ENCODE measurements around the gene FAM13A. TPM values are rescaled to one million over a fixed set of nuclear protein-coding genes. Genes with fewer than 3 reads are reported as not detected.

Gene FAM13A
- total and polyA plus RNA-seq, 9 of the 15 experiments (the other 6 are each of a cell fraction or from before 2014, with no cell fraction given) = 11.3 to 23.3 (median 14.7) TPM

DNA sequence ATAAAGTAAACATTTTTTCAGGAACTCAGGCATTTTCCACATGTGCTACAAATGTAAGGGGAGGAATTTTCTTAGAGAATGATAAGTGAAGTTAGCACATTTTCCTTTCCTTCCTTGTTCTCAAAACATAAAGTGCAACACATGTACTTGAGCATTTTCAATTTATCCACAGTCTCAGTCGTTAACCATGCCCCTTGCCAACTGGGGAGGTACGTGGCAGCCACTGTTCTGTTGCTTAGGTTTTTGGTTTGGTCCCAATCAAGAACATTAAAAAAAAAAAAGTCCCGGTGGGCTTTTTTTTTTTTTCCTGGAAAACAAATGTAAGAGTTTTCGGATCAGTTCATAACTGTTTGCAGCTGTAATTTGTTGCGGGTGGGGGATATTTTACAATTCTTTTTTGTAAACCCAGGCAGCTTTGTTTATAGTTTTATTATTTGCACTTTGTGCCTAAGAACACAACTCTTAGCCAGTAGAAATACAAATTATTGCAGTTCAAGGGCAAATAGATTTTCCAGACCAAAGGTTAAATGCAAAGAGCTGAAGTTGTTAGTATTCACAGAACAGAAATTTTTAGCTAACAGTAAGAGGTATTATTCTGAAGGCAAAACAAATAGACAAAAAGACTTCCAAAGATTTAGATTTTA lies 247.3 kb downstream of the FAM13A start:
- no peak overlapping the region for H3K4me2 ChIP-seq (ENCODE audit: insufficient read depth, low read length)
- WGBS (ENCODE audit: insufficient coverage, low coverage, missing lambda C conversion rate) = 85% methylated on average over 5 of the region's 5 CpGs
- H3K9me1 ChIP-seq (ENCODE audit: control insufficient read depth, insufficient read depth, low read length) = no peaks in the 10 kb centered on the region
- no peaks in the 10 kb centered on the region for H3K9me3 ChIP-seq (replicated peaks; ENCODE audit: control insufficient read depth, insufficient read depth, low read depth, low read length)
- no peaks in the 10 kb centered on the region for H3K27me3 ChIP-seq (ENCODE audit: control insufficient read depth in 2 of 2, insufficient read depth in 2 of 2, low read length in 2 of 2)
- FAIRE-seq = no peak
- intact Hi-C loops (cut with micrococcal nuclease) (loop anchor here (5.0 kb wide), 1 partner anchor 107 kb away; no protein-coding TSS in a partner anchor), in situ Hi-C loops (cut with MboI) (loop anchor here (25.0 kb wide), 1 partner anchor 272 kb away; no protein-coding TSS in a partner anchor)
- no peak overlapping the region for H3K9ac ChIP-seq (ENCODE audit: insufficient read depth in 1 of 2, low read depth in 2 of 2, low read length in 2 of 2)
- H3K79me2 ChIP-seq (ENCODE audit: control insufficient read depth, insufficient read depth, low read length) = peaks cover 31% of the 10 kb centered on the region; the same call in 2 of the 3 replicates
- TF ChIP-seq HDAC8 (tag; IDR thresholded peaks at IDR 0.05) (no peak), GABPB2 (CRISPR knock-in tag; conservative IDR thresholded peaks at IDR 0.05) (no peak), ZNF217 (CRISPR knock-in tag; IDR thresholded peaks at IDR 0.05) (no peak), SRSF3 (IDR thresholded peaks at IDR 0.05; ENCODE audit: insufficient read depth, low read length) (no peak), ASH1L (IDR thresholded peaks at IDR 0.05; ENCODE audit: borderline replicate concordance, low read depth, partially characterized antibody) (no peak), CHD1 (IDR thresholded peaks at IDR 0.05; ENCODE audit: low read length) (no peak)
- TF ChIP-seq, protein P1, sequence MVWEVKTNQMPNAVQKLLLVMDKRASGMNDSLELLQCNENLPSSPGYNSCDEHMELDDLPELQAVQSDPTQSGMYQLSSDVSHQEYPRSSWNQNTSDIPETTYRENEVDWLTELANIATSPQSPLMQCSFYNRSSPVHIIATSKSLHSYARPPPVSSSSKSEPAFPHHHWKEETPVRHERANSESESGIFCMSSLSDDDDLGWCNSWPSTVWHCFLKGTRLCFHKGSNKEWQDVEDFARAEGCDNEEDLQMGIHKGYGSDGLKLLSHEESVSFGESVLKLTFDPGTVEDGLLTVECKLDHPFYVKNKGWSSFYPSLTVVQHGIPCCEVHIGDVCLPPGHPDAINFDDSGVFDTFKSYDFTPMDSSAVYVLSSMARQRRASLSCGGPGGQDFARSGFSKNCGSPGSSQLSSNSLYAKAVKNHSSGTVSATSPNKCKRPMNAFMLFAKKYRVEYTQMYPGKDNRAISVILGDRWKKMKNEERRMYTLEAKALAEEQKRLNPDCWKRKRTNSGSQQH (CRISPR knock-in tag; IDR thresholded peaks at IDR 0.05) = no peak
- no peaks in the 10 kb centered on the region for H3K36me3 ChIP-seq (ENCODE audit: control insufficient read depth, insufficient read depth, low read length)
- no peak for DNase-seq (ENCODE audit: extremely low read depth in 1 of 4, low spot score in 3 of 4)
- BruUV-seq (replicated peaks) = no TSS peak
- no peak overlapping the region for H2AFZ ChIP-seq (ENCODE audit: low read depth, low read length)
- ATAC-seq = no peak
- no peak overlapping the region for H3K4me3 ChIP-seq
- CTCF ChIA-PET (ENCODE audit: low intra/inter-chr PET ratio) = no interaction called here
- POLR2A ChIA-PET = no interaction called here
- H4K20me1 ChIP-seq (replicated peaks; ENCODE audit: control insufficient read depth, insufficient read depth, low read length) = no peaks in the 10 kb centered on the region
- peaks cover 3 to 6% of the 10 kb centered on the region in 2 experiments; a peak in 1 of 5 replicates for H3K4me1 ChIP-seq (replicated peaks in 1 of 2; ENCODE audit: control insufficient read depth in 2 of 2, insufficient read depth in 2 of 2, low read length in 2 of 2)
- H3K27ac ChIP-seq (ENCODE audit: extremely low read depth, low read depth, low read length) = no peak overlapping the region

Measured in K562 (cell line).